NCI-H82 (cell line): ENCODE measurements around the gene WAC.
"Not testable (repeated sequence)": the region's sequence is repeated elsewhere in the genome, so short reads cannot be mapped to it uniquely, and the experiment has no call there.

ENCODE experiments used
- DNase-seq: peaks from one replicate; lab custom pipeline; 2025; lab: John Stamatoyannopoulos, UW

WAC gene

DNA sequence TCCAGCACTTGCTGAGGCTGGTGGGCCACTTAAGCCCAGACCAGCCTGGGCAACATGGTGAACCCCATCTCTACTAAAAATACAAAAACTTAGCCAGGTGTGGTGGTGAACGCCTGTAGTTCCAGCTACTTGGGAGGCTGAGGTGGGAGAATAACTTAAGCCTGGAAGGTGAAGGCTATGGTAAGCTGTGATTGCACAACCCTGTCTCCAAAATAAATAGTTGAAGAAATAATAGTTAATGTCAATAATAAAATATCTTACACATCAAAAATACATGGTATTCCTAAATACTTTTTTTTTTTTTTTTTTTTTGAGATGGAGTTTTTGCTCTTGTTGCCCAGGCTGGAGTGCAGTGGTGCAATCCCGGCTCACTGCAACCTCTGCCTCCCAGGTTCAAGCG is 76.7 kb downstream of the WAC start:
- DNase-seq = not testable (repeated sequence)

DNA sequence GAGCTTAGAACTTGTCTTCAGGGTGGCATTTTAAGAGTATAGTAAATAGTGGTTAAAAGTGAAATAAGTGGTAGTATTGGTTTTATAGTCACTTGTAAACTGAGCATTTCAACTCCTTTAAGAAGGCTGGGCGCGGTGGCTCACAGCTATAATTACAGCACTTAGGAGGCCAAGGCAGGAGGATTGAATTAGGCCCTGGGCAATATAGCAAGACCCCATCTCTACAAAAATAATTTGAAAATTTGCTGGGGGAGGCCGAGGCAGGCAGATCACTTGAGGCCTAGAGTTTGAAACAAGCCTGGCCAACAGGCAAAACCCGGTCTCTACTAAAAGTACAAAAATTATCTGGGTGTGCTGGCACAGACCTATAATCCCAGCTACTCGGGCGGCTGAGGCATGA is 80.0 kb downstream of the WAC start:
- DNase-seq = no peak

DNA sequence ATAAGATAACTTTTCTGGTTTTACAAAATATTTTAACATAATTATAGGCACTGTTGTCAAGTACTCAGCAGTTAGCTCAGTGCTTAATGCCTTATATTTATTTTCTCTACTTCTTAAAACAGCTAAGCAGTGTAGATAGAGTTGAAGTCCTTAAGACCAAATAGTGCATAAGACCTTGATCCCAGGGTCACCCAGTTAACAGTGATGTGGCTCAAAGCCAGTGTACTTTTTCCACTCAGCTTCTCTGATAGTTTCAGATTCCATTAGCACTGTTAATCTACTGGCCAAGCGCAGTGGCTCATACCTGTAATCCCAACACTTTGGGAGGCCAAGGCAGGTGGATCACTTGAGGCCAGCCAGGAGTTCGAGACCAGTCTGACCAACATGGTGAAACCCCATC is 83.6 kb downstream of the WAC start:
- DNase-seq = no peak

DNA sequence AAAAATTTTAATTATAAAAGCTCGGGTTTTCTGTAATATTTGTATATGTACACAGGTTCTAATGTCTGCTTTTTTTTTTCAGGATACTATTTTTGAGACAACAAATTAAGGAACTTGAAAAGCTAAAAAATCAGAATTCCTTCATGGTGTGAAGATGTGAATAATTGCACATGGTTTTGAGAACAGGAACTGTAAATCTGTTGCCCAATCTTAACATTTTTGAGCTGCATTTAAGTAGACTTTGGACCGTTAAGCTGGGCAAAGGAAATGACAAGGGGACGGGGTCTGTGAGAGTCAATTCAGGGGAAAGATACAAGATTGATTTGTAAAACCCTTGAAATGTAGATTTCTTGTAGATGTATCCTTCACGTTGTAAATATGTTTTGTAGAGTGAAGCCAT is 86.5 kb downstream of the WAC start:
- no peak for DNase-seq

DNA sequence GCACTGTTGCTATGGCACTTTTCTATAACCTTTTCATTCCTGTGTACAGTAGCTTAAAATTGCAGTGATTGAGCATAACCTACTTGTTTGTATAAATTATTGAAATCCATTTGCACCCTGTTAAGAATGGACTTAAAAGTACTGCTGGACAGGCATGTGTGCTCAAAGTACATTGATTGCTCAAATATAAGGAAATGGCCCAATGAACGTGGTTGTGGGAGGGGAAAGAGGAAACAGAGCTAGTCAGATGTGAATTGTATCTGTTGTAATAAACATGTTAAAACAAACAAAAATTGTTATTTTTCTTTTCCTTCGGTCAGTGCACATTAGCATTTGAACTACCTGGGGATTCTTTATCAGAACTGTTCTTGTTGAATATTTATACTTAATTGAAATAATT is 87.3 kb downstream of the WAC start:
- DNase-seq = no peak

DNA sequence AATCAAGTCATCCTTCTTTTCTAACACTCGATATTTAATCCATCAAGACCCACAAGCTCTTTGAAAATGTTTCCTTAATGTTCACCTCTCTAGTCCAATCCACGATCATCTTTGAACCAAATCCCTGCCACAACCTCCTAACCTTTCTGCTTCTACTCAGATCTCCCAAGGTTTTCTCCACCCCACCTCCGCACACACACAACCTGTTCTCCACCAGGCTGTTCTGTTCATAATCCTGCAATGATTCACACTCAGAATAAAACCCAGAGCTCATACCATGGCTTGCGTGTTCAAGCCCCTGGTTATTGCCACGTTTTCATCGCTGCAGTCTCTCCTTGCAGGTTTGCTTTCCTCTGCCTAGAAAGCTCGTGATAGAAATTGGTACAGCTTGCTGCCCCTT is 90.6 kb downstream of the WAC start:
- peak; percentile 17 for DNase-seq

DNA sequence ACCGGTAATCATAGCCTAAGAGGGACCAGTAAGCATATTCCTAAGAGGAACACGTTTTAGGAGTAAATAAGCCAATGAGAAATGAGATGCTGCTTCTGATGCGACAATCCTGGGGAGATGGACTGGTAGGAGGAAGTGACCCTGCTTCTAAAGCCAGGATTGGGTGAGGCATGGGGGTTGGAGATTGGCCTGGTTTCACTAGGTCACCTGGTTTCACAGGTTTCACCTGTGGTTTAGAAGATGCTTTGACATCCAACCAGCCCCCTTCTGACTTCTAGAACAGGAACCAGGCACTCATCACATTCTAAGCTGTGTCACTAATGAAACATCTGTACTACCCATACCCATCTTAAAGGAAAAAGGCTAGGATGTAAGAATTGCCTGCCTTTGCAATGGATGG is 91.4 kb downstream of the WAC start:
- DNase-seq = peak; percentile 6

DNA sequence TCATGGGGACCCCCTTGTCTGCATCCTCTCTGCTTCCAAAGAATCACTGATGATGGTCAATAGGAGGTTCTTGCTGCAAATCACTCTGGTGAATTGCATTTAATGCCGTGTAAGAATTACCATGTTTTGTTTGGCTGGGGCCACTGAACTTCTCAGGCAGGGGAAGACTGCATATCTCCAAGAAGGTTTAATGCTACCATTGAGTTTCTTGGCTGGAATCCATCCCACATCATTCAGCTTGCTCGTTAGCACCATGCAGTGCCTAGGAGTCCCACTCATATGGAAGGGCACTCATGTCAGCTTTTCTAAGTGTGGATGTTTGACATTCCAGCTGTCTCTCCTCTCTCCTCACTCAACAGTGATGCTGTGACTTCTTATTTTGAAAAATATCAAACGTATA is 94.2 kb downstream of the WAC start:
- no peak for DNase-seq

DNA sequence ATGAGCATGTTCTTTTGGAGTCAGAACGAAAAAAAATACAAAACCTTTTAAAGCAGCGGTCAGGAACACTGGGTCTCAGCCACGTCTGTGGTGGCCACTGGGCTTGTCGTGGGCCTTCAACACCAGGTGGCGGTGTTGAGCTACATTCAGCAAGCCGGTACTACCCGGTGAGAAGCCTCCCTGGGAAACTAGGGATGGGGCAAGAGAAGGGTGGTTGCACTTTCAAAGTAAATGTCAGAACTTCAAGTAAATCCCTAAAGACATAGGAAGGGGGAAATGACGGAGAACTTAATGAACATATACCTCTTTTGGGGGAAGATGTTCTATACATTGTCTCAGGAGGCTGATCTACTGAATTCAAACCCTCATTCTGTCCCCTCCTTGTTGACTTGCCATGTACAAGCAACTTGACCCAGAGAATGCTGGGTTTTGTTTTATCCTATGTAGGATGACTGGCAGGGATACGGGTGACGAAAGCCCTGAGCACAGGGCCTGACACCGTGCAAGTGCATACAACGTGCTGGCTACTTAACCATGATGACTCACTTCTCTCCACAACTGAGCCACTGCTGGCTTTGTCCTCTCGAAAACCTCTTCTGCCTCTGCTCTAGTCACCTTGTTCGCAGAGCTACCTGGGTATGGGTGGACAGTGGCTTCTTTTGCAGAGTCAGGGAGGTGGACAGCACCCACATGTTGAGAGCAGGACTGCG is 95.4 kb downstream of the WAC start:
- DNase-seq = peak; percentile 82

DNA sequence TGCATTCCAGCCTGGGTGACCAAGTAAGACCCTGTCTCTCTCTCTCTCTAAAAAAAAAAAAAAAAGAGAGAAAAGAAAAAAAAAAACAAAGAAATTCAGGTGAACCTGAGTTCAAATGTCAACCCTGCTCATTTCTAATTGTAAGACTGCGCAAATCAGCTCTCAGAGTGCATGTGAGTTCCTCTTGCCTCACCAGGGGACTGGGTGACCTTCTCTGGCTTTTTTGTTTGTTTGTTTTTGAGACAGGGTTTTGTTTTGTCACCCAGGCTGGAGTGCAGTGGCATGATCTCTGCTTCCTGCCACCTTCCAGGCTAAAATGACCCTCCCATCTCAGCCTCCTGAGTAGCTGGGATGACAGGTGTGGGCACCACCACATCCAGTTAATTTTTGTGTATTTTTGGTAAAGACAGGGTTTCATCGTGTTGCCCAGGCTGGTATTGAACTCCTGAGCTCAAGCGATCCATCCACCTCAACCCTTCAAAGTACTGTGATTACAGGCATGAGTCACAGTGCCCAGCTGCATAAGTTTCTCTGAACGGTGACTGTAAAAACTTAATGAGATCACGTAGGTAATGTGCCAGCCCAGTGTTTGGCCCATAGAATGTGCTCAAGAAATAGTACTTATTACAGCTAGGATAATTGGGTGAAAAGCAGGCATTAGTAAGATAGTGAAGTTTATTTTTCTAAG is 99.1 kb downstream of the WAC start:
- peak; percentile 21 for DNase-seq

DNA sequence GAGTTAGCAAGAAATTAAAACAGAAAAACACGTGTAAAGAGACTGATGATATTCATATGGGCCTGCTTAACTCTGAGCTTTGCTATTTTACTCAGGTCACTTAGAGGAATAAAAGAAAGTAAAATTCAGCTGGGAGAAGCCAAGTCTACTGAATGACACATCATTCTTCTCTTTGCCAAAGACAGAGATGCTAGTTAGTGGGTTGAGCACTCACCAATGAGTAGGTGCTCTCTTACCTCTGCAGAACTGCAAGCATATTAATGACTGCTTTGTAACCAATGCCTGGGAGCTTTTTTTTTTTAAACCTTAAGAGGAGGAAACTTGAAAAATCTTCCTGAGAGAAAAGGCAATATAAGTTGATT is 99.6 kb downstream of the WAC start:
- no peak for DNase-seq

DNA sequence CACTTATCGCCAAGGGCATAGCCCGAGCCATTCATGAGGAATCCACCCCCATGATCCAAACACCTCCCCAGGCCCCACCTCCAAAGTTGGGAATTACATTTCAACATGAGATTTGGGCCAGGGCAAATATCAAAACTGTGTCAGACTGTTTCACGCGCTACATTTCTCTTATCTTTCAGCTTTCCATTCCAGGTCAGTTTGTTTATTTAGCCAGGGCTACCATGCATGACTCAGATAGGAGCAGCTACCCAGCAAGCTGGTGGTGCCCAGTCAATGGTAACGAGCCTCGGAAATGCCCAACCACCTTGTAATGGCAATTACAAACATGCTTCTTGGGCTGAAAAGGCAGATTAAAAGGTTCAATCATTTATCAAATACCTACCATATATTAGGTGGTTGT is 100.8 kb downstream of the WAC start:
- no peak for DNase-seq

DNA sequence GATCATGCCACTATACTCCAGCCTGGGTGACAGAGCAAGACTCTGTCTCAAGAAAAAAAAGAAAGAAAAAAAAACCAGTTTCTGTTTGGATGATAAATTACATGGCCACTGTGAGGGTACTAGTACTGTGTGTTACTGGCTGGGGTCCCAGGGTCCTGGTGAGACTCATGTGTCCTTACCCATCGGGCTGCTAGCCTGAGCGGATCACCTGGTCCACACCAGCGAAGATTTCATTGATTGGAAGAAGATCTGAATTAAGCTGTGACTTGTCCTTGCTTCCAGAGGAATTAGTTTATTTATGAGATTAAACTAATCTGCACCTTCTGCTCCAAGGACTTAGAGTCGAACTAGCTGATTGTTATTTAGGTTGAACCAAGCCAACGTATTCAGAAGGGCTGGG is 104.4 kb downstream of the WAC start:
- DNase-seq = peak; percentile 96

DNA sequence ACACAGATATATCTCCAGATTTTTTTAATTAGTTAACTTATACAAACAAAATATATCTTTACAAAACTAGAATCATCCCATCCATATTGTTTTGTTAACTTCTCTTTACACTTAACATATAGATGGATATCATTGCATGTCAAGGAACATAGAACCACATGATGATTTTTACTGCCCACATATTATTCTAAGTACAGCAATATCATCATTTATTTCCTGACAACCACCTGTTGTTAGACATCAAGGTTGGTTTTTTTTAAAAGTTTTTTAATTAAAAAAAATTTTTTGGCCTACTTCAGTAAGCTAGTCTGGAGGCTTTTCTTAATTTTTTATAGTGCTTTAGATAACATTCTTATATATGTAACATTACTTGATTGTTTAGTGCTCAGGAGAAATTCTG is 105.5 kb downstream of the WAC start:
- no peak for DNase-seq

DNA sequence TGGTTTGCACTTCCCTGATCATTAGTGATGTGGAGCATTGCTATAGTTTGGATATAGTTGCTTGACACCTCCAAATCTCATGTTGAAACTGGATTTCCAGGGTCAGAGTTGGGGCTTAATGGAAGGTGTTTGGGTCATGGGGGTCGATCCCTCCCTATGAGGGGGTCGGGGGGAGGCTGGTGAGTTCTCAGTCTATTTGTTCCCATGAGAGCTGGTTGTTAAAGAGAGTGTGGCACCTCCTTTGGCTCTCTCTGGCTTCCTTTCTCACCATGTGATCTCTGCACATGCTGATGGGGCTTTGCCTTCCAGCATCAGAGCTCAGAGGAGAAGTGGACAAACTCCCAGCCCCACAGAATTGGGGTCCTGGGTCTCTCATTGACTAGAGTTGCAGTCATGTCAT is 107.6 kb downstream of the WAC start:
- DNase-seq = no peak

DNA sequence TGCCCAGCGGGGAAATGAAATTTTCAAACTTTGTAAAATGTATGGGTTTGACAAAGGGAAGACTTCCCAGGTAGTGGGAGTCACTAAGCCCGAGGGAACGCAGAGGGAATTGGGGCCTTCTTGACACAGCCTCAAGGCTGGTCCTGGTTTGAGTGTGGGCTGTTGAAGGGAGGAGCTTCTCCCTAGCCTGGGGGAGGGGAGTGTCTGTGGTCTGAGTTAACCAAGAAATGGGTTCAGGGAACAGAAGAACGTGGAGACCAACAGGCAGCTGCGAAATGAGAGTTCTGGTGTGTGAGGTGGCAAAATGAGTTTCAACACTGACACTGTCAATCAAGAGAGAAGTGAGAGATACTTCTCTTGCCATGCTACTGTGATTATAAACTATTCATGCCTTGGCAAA is 111.7 kb downstream of the WAC start:
- DNase-seq = no peak

DNA sequence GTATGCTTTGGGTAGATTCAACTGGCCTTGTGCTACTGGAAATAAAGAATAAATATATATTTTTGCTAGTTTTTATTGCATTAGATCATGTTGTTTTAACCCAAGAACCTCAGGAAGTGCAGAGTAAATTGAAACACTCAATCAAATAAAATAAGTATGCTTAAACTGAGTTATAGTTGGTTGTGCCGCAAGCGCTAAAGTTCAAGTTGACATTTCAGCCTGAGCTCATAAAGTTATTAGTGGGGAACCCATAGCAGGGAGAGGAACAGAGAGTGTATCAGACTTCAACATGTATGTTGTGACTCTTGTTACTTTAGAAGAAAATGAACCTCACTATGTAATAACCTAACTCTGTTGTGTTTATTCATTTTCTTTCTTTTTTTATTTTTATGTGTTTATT is 119.2 kb downstream of the WAC start:
- DNase-seq = no peak

DNA sequence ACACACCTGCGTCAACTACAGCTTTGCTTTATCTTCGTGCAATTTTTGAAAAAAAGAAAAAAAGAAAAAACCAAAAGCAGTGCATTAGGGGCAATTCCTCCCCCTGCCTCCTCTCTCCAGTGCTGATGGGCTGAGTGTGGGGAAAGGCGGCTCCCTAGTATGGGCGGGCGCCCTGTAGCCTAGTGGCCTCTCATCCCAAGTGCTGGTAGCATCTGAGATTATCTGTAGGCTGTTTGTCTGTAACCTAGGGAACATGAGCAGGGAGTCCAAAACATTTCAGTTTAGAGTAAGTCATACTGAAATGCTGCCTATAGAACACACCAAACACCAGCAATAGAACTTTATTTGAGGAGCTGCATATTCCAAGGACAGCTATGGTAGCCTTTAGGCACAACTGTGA is 119.8 kb downstream of the WAC start:
- no peak for DNase-seq

DNA sequence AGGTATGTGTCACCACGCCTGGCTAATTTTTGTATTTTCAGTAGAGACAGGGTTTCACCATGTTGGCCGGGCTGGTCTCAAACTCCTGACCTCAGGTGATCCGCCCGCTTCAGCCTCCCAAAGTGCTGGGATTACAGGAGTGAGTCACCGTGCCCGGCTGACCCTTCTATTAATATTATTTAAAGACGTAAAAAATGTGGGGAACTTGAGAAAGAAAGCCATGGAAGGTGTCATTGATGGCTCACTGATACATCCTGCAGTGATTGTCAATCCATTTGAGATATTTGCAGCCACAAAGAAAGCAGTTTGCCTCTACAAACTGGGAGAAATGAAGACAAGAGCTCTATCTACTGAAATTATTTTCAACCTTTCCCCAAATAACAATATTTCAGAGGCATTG is 125.9 kb downstream of the WAC start:
- not testable (repeated sequence) for DNase-seq

DNA sequence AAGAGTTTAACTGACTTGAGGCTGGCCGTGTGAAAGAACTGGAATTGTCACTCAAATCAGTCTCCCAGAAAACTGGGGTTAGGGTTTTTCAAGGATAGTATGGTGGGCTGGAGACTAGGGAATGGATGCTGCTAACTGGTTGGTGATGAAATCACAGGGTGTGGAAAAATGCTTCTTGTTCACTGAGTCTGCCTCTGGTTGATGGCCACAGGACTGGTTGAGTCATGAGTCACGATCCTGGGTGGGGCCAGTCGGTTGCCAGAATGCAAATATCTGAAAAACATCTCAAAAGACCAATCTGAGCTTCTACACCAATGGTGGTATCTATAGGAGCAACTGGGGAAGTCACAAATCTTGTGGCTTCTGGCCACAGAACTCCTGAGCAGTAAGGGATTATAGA is 128.1 kb downstream of the WAC start:
- DNase-seq = no peak

DNA sequence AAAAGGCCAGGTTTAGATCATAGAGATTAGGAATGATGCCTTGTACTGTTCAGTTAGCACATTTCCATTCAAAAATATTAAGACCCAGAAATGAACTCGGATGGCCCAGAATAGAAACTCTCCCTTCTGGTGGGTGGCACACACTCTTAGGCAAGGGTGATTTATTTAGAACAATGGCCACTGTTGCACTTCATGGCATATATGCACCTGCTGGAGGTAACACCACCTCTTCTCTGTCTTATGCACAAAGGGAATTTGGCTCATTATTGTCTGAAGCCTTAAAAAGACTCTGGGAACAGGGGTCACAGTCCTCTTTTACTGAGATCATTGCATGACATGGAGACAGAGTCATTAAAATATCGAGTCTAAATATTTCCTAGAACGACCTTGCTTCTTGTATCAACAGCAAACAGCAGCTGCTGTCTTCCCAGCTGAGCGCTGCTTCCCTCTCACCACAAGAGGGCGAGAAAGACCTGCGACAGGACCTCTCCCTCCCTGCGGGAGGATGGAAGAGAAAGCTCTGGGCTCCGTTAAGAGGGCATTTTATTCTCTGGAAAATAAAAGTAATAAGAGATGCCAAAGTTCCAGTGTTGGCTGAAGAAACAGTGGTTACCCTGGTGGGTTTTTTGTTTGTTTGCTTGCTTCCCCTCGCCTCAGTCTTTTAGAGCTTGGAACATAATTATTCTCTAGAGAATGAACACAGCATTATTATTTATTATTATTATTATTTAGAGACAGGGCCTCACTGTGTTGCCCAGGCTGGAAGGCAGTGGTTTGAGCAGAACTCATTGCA is 130.9 kb downstream of the WAC start:
- DNase-seq = peak; percentile 88

DNA sequence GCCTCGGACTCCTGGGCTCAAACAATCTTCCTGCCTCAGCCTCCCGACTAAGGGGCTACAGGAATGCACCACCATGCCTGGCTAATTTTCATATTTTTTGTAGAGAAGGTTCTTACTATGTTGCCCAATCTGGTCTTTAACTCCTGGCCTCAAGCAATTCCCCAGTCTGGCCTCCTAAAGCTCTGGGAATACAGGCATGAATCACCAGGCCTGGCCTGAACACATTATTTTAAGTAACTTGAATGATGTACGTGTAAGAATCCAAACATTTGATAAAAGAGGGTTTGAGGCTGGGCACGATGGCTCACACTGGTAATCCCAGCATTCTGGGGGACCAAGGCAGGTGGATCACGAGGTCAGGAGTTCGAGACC is 131.4 kb downstream of the WAC start:
- DNase-seq = no peak

DNA sequence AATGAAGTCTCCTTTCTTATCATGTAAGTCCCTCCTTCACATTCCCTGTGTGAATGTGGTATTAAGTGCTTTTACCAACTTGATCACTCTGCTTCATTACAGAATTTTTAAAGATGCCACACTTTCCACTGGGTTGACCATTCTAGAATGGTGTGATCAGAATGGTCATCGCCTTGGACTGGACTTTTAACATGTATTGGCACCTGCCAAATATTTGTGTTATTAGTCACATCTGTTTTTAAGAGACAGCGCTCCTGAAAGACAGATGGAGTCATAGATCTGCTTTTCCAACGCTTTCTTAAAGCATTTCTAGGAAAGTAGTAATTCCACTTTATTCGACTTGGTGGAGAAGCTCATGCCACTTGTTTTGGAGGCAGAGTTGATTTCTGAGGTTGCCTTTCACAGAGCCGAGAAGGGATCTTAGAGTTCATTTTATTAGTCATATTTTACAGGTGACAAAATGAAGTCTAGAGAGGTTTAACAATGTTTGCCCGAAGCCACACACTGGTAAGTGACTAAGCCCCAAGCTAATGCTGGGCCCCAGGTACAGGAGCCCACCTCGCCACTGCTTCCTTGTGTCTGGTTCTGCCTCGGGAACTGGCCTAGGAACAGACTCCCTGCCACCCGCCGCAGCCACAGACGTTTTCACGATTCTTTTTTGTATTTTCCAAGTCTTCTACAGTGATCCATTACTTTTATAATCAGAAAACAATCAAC is 134.0 kb downstream of the WAC start:
- DNase-seq = no peak
